Liver (tissue), 9 donors: ENCODE data around the gene EYA4. TPM values are rescaled to one million over a fixed set of nuclear protein-coding genes. Genes with fewer than 3 reads are reported as not detected.

Source experiments
- DNase-seq: peaks from one replicate; pipeline ENCODE4 v3.0.0-alpha.2; 2017; ENCODE audit warnings: low spot score
- H3K27ac ChIP-seq, 2 donors: one replicate each; pipeline ENCODE4 v1.7.0; 2013; ENCODE audit warnings: inconsistent platforms in 2 of 2, low read length in 2 of 2, control low read depth in 1 of 2, low read depth in 1 of 2, mild to moderate bottlenecking in 1 of 2
- H3K27me3 ChIP-seq, 4 donors: one replicate each; pipeline versions ENCODE4 v1.6.1 to v1.7.0; 2013; ENCODE audit warnings: low read length in 3 of 4, inconsistent platforms in 1 of 4, mild to moderate bottlenecking in 1 of 4, moderate library complexity in 1 of 4; ENCODE audit not compliant: control insufficient read depth in 4 of 4, insufficient read depth in 4 of 4
- H3K36me3 ChIP-seq, 4 donors: one replicate each; pipeline versions ENCODE4 v1.6.1 to v1.7.0; 2013; ENCODE audit warnings: low read length in 3 of 4, mild to moderate bottlenecking in 3 of 4, low read depth in 1 of 4, moderate library complexity in 1 of 4; ENCODE audit not compliant: control insufficient read depth in 4 of 4, insufficient read depth in 3 of 4
- H3K4me1 ChIP-seq, 4 donors: one replicate each; pipeline versions ENCODE4 v1.6.1 to v1.7.0; 2013; ENCODE audit warnings: low read length in 3 of 4, mild to moderate bottlenecking in 3 of 4, moderate library complexity in 1 of 4; ENCODE audit not compliant: control insufficient read depth in 4 of 4, insufficient read depth in 4 of 4
- H3K4me3 ChIP-seq, 3 donors: one replicate each; pipeline versions ENCODE4 v1.6.1 to v1.7.0; 2013; ENCODE audit warnings: low read length in 3 of 3, control low read depth in 1 of 3, low read depth in 1 of 3, mild to moderate bottlenecking in 1 of 3
- H3K9ac ChIP-seq, 2 donors: one replicate each; pipeline ENCODE4 v1.7.0; 2013; ENCODE audit warnings: low read length in 2 of 2, mild to moderate bottlenecking in 2 of 2, moderate library complexity in 2 of 2, control low read depth in 1 of 2, low read depth in 1 of 2
- H3K9me3 ChIP-seq, 4 donors: one replicate each; pipeline versions ENCODE4 v1.6.1 to v1.7.0; 2013; ENCODE audit warnings: low read length in 3 of 4; ENCODE audit not compliant: control insufficient read depth in 4 of 4
- ATF3 ChIP-seq: IDR thresholded peaks from 2 replicates; pipeline ENCODE4 v1.6.1; 2016; ENCODE audit warnings: antibody characterized with exemption
- EGR1 ChIP-seq, 2 donors: IDR thresholded peaks; 2 replicates each; pipeline ENCODE4 v1.6.1; 2016 to 2018; ENCODE audit warnings: antibody characterized with exemption in 2 of 2, low read depth in 2 of 2
- FOXA1 ChIP-seq: IDR thresholded peaks from 2 replicates; pipeline ENCODE4 v1.6.1; 2016; ENCODE audit warnings: antibody characterized with exemption
- FOXA2 ChIP-seq: IDR thresholded peaks from 2 replicates; pipeline ENCODE4 v1.6.1; 2016; ENCODE audit warnings: antibody characterized with exemption
- GABPA ChIP-seq, 2 donors: IDR thresholded peaks in 1 of 2; conservative IDR thresholded peaks in 1 of 2; 2 replicates each; pipeline ENCODE4 v1.6.1; 2016; ENCODE audit warnings: antibody characterized with exemption in 2 of 2, mild to moderate bottlenecking in 1 of 2, moderate library complexity in 1 of 2
- HNF4A ChIP-seq, 2 donors: conservative IDR thresholded peaks; 2 replicates each; pipeline ENCODE4 v1.6.1; 2016; ENCODE audit warnings: antibody characterized with exemption in 2 of 2, mild to moderate bottlenecking in 2 of 2
- HNF4G ChIP-seq: IDR thresholded peaks from 2 replicates; pipeline ENCODE4 v1.6.1; 2016; ENCODE audit warnings: antibody characterized with exemption
- NR2F2 ChIP-seq: IDR thresholded peaks from 2 replicates; pipeline ENCODE4 v1.6.1; 2016; ENCODE audit warnings: antibody characterized with exemption
- TAF1 ChIP-seq: conservative IDR thresholded peaks from 2 replicates; pipeline ENCODE4 v1.6.1; 2016; ENCODE audit warnings: antibody characterized with exemption, mild to moderate bottlenecking
- YY1 ChIP-seq: IDR thresholded peaks from 2 replicates; pipeline ENCODE4 v1.6.1; 2016; ENCODE audit warnings: antibody characterized with exemption, mild to moderate bottlenecking
- ZBTB33 ChIP-seq: IDR thresholded peaks from 2 replicates; pipeline ENCODE4 v1.6.1; 2016; ENCODE audit warnings: antibody characterized with exemption
- WGBS: extraction: QIAGEN DNeasy Blood & Tissue Kit; methylation state at CpG from one replicate; pipeline ENCODE4 v1.1.7; 2013; 5-methylcytosine and 5-hydroxymethylcytosine counted together
- polyA plus RNA-seq, 2 donors: library from polyadenylated mRNA; stranded (reverse) in 1 of 2; unstranded in 1 of 2; fragments of 200-250 nt in 1 of 2; fragments of >200 nt in 1 of 2; fragmentation: Nextera tagmentation in 1 of 2; extraction: Ambion mirVana in 1 of 2; gene quantifications; one replicate each; pipeline versions ENCODE4 v1.2.1 to v1.2.3, GENCODE V29; 2013 to 2015
- total RNA-seq, 2 donors: library from RNA; depleted of rRNA; stranded (reverse); fragments of >200 nt; gene quantifications; one replicate each; pipeline ENCODE4 v1.2.3, GENCODE V29; 2014
- TF ChIP-seq, protein P1 (sequence below): IDR thresholded peaks from 2 replicates; pipeline ENCODE4 v1.6.1; 2016; ENCODE audit warnings: antibody characterized with exemption
- donor health status: healthy.
- donor health status: healthy.
- donor health status: healthy.
- donor health status: healthy.
- donor health status: healthy.

Gene EYA4
- total and polyA plus RNA-seq, 4 donors, result 0.05 to 0.50 TPM; not detected in 2

GRCh38 chr6:133251688-133252087, 10.5 kb downstream of the EYA4 start:
- Histone ChIP-seq H3K36me3 (no peaks in the 10 kb centered on the region), H3K4me3 (no peak overlapping the region), H3K9ac (no peak overlapping the region), H3K9me3 (no peaks in the 10 kb centered on the region), H3K4me1 (no peaks in the 10 kb centered on the region), H3K27me3 (peaks cover 0 to 20% (median 6%) of the 10 kb centered on the region in 4 donors), H3K27ac (no peak overlapping the region)
- DNase-seq, result no peak
- TF ChIP-seq GABPA (IDR thresholded peaks at IDR 0.05 in 1 of 2, conservative IDR thresholded peaks at IDR 0.05 in 1 of 2) (no peak), HNF4A (conservative IDR thresholded peaks at IDR 0.05) (no peak), YY1 (no peak), NR2F2 (no peak), HNF4G (no peak), ZBTB33 (no peak), EGR1 (IDR thresholded peaks at IDR 0.05; ENCODE audit: low read depth in 2 of 2) (no peak), TAF1 (no peak), FOXA2 (no peak), ATF3 (no peak), FOXA1 (no peak)
- TF ChIP-seq, protein P1, sequence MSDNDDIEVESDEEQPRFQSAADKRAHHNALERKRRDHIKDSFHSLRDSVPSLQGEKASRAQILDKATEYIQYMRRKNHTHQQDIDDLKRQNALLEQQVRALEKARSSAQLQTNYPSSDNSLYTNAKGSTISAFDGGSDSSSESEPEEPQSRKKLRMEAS, result no peak
- WGBS, result 83% methylated on average over 2 of the region's 2 CpGs

DNA sequence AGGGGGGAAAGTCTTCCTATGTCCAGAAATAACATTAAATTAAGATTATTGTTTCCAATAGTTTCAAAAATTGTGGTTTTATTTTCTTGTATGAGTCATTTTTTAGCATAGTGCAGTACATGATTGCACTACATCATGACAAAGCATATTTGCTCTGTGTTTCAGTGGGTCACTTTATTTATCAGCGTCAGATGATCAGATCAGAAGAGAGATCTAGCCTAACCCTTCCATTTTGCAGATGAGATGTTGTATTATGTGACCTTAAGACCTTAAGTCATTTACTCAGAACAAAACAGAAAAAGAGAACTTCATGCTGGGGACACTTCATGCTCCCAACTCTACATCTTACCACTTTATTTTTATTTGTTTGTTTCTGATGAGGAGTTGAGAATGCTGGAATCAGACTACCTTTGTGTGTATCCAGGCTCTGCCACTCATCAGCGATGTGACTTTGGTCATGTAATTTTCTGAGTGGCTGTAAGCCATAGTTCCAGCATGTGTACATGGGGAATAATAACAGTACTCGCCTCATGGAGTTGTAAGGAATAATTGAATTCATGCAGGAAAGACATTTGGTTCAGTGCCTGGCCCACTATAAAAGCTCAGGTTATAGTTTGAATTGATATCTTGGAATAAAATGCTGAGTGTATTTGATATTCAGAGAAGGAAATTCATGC, 13.5 kb downstream of the EYA4 start:
- no peak overlapping the region for H3K9ac ChIP-seq
- no peak overlapping the region for H3K27ac ChIP-seq
- TF ChIP-seq ATF3, result no peak
- no peak for TF ChIP-seq HNF4A (conservative IDR thresholded peaks at IDR 0.05)
- DNase-seq, result no peak
- H3K36me3 ChIP-seq, result no peaks in the 10 kb centered on the region
- H3K9me3 ChIP-seq, result no peaks in the 10 kb centered on the region
- H3K4me3 ChIP-seq, result no peak overlapping the region
- H3K4me1 ChIP-seq, result no peaks in the 10 kb centered on the region
- 64% methylated on average over 3 of the region's 3 CpGs for WGBS
- H3K27me3 ChIP-seq, result peaks cover 0 to 8% (median 3%) of the 10 kb centered on the region in 4 donors

DNA sequence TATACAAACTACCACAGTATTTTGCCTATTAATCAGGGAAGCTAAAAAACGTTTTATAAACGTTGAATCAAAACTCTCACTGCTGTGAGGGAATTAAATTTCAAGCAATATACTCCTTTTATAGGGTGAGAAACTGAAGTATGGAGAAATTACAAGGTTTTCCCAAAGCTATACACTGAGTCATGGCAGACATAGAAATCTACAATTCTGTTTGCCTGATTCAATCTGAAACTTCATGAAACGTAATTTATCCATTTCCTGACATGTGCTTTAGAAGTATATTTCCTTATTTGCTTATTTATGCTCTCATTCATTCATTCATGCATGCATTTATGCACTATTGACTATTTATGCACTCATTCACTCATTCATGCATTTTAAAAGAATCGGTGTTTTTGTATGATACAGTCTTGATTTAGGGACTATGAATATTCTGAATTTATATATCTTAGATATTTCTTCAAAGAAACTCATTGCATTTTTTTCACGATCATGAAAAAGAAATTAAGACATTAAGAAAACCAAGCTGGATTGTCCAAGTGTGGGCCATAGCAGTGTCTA, 16.5 kb downstream of the EYA4 start:
- Histone ChIP-seq H3K4me1 (no peaks in the 10 kb centered on the region), H3K27ac (no peak overlapping the region), H3K27me3 (peaks cover 0 to 6% (median 2%) of the 10 kb centered on the region in 4 donors), H3K9ac (no peak overlapping the region), H3K36me3 (no peaks in the 10 kb centered on the region), H3K9me3 (no peaks in the 10 kb centered on the region), H3K4me3 (no peak overlapping the region)
- no peak for TF ChIP-seq EGR1 (IDR thresholded peaks at IDR 0.05; ENCODE audit: low read depth in 2 of 2)
- no peak for DNase-seq
- 63% methylated on average over 5 of the region's 5 CpGs for WGBS
